ENCODE measurements around the gene GPR84.

GRCh38 chr12:54350743-54351142, 13.5 kb downstream of the GPR84 start:
- TF ChIP-seq CTCF (IDR thresholded peaks at IDR 0.05) (no peak), EP300 (IDR thresholded peaks at IDR 0.05) (no peak), POLR2A (IDR thresholded peaks at IDR 0.05) (no peak)

All from tibial nerve (tissue), 4 donors.